Adipose tissue (tissue), 3 donors: ENCODE results near the gene BCAS1. TPM values are rescaled to one million over a fixed set of nuclear protein-coding genes. Genes with fewer than 3 reads are reported as not detected.

ENCODE experiments used
- H3K27ac ChIP-seq: one replicate; pipeline ENCODE4 v1.5.1; 2013; ENCODE audit warnings: low read depth, low read length
- WGBS, 3 donors: extraction: QIAGEN DNeasy Blood & Tissue Kit; methylation state at CpG; one replicate each; pipeline ENCODE4 v1.1.7; 2013; 5-methylcytosine and 5-hydroxymethylcytosine counted together
- polyA plus RNA-seq, 3 donors: library from polyadenylated mRNA; stranded (reverse); fragments of 200-250 nt; gene quantifications; one replicate each; pipeline ENCODE4 v1.2.3, GENCODE V29; 2013
- donor health status: healthy with polysubstance abuse.
- donor health status: Bipolar disorder and iron deficiency.
- donor health status: healthy.

The BCAS1 gene
- polyA plus RNA-seq, 3 donors, result 0.24 to 4.8 (median 1.9) TPM

GRCh38 chr20:54061101-54061881 is 9.1 kb downstream of the BCAS1 start:
- H3K27ac ChIP-seq, result no peak overlapping the region
- WGBS, 3 donors, result 61 to 70% (median 62%) methylated on average over 8 of the region's 8 CpGs

GRCh38 chr20:54059691-54060364 is 10.6 kb downstream of the BCAS1 start:
- 87 to 91% (median 88%) methylated on average over 6 of the region's 6 CpGs for WGBS, 3 donors
- H3K27ac ChIP-seq, result no peak overlapping the region

DNA sequence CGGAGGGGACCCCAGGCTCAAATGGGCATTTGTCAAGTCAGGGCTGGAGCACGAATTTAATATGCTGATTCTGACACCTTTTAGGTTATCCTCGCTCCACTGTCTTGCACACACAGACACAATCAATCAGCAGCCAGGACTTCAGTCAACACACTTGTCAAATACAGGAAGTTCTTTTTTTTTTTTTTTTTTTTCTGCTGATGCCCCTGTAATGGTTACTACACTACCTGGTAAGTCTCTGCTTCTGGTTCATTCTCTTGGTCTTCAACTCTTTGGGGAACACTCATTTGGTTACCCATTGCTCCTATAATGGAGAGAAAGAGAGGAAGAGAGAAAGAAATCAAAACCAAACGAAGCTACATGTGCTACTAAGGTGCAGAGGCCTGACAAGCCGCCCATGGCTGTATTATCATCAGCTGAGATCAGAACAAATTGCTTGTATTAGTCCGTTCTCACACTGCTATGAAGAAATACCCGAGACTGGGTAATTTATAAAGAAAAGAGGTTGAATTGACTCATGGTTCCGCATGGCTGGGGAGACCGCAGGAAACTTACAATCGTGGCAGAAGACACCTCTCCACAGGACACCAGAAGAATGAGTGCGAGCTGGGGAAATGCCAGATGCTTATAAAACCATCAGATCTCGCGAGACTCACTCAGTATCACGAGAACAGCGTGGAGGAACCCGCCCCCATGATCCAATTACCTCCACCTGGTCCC is 11.8 kb downstream of the BCAS1 start:
- WGBS, 3 donors, result 79 to 84% (median 84%) methylated on average over 16 of the region's 16 CpGs

DNA sequence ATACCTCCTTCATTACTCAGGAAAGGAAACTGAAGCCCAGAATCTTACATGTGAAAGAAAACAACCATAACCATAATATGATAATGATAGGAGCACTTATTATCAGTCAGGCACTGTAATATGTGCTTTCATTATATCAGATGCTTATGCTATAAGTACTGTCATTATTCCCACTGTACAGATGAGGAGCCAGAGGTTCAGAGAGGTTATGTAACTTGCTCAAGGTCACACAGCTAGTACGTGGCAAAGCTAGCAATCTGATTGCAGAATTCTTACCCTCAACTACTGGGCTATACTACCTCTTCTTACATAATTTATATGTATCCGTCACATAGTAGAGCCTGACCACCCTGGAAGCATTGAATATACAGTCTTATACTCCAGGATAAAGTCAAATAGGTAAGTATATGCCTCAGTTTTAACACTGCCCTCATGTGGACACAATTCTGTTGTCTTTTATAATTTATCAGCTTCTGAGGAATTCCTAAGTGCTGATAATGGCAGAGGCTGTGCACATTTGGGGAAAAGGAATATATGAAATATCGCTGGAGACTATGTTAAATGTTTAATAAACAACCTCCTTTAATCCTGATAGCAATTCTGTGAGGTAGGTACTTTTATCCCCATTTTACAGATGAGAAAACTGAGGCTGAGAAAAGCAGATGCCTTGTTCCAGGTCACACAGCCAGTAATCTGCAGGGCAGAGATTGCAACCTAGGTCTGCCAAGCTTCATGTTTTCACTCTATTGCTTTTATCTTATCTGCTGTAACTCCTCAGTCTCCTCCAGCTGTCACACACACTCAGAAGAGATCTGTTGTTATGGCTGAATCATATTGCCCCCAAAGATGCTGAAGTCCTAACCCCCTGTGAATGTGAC is 13.4 kb downstream of the BCAS1 start:
- 75 to 93% (median 89%) methylated on average over 3 of the region's 3 CpGs for WGBS, 3 donors
- H3K27ac ChIP-seq, result no peak overlapping the region

More for the DNA sequence above, 11.8 kb downstream of the BCAS1 start:
- no peak overlapping the region for H3K27ac ChIP-seq

GRCh38 chr20:54054516-54054915 is 15.9 kb downstream of the BCAS1 start:
- 38 to 90% (median 85%) methylated on average over 5 of the region's 5 CpGs for WGBS, 3 donors
- no peak overlapping the region for H3K27ac ChIP-seq

GRCh38 chr20:54051068-54051467 is 19.3 kb downstream of the BCAS1 start:
- no peak overlapping the region for H3K27ac ChIP-seq
- WGBS, 3 donors, result 56 to 89% (median 82%) methylated on average over 2 of the region's 2 CpGs

DNA sequence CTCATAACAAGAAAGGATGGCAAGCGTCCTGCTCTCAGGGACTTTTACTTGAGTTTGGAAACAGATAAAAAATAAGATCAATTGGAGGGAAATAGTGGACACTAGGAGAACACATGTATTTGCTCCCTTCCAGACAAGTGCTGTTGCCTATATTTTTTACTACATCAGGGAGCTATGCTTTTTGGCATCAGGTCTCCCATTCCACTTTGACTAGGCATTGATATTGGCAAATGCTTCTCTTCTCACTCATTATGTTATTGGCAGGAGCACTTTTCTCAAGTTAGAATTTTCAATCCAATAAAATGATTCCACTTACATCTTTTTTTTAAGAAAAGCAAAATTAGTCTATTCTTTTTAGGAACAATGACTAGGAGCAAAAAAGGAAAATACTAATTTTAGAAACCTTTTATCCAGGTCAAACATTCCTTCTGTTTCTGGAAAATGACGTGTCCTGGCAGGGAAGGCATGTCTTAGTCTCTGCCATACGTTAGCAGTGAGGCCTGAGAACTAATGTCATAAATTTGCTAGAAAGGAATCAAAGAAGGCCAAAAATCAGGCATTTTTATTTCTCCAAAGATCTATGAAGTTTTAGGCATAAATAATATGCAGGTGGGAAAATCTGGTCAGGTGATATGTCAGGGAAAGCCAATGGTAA is 21.4 kb downstream of the BCAS1 start:
- no peak overlapping the region for H3K27ac ChIP-seq
- 78 to 83% (median 82%) methylated on average over 3 of the region's 3 CpGs for WGBS, 3 donors

GRCh38 chr20:54048481-54048880 is 21.9 kb downstream of the BCAS1 start:
- no peak overlapping the region for H3K27ac ChIP-seq

GRCh38 chr20:54047720-54048119 is 22.7 kb downstream of the BCAS1 start:
- 93 to 94% (median 94%) methylated on average over 1 of the region's 1 CpG for WGBS, 3 donors
- H3K27ac ChIP-seq, result no peak overlapping the region

More at GRCh38 chr20:54048481-54048880, 21.9 kb downstream of the BCAS1 start:
- 47 to 88% (median 77%) methylated on average over 2 of the region's 2 CpGs for WGBS, 3 donors

DNA sequence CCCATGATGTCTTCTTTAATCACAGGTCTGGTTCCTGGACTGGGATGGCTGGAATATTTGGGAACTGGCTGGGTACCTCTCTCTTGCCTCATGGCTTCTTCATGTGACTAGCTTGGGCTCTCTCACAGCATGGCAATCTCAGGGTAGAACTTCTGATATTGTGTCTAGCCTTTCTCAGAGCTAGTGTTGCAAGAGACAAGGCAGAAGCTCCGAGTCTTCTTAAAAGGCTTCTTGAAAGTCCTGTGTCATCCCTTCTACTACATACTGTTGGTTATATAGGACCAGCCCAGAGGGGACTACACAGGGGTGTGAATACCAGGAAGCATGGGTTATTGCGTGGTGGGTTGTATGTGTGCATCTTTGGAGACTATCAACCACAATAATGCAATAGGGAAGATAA is 23.3 kb downstream of the BCAS1 start:
- H3K27ac ChIP-seq, result no peak overlapping the region
- WGBS, 3 donors, result 83 to 91% (median 91%) methylated on average over 2 of the region's 2 CpGs

- H3K27ac ChIP-seq, result no peak overlapping the region
Measured at GRCh38 chr20:54044156-54044555, 26.2 kb downstream of the BCAS1 start.

GRCh38 chr20:54043076-54043967 is 27.1 kb downstream of the BCAS1 start:
- H3K27ac ChIP-seq, result no peak overlapping the region
- 57 to 72% (median 62%) methylated on average over 9 of the region's 9 CpGs for WGBS, 3 donors

DNA sequence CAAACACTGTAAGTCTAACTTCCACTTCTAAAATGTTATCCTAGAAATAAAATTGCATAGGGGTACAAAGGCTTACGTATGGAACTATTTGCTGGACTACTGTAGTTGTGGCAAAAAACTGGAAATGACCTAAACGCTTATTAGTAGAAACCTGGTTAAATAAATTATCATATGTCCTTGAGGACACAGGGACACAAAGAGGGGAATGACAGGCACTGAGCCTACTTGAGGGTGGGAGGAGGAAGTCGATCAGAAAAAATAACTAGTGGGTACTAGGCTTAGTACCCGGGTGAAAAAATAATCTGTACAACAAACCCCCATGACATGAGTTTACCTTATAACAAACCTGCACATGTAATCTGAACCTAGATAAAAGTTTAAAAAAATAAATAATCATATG is 28.4 kb downstream of the BCAS1 start:
- H3K27ac ChIP-seq, result no peak overlapping the region
- 50 to 86% (median 86%) methylated on average over 4 of the region's 4 CpGs for WGBS, 3 donors

DNA sequence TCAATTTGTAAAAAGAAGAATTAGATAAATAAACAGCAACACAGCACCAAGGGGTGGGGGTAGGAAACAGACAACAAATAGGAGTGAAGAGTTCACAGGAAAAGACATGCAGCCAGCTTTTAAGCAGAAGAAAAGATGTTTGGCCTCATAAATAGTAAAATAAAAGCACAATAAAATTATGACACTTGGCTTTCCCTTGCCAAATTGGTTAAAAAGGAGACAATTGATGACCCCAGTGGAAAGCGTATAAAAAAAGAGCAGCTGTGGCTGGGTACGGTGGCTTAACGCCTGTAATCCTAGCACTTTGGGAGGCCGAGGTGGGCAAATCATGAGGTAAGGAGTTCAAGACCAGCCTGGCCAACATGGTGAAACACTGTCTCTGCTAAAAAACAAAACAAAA is 29.1 kb downstream of the BCAS1 start:
- WGBS, 3 donors, result 81 to 91% (median 84%) methylated on average over 4 of the region's 4 CpGs

GRCh38 chr20:54040531-54040930 is 29.9 kb downstream of the BCAS1 start:
- whole genome bisulfite sequencing, 3 donors, result 38 to 56% methylated on average over 3 of the region's 3 CpGs; no CpG with 5 or more reads in 1 of the 3 donors
- no peak overlapping the region for H3K27ac ChIP-seq

More for the DNA sequence above, 29.1 kb downstream of the BCAS1 start:
- no peak overlapping the region for H3K27ac ChIP-seq

GRCh38 chr20:54038961-54039360 is 31.4 kb downstream of the BCAS1 start:
- no peak overlapping the region for H3K27ac ChIP-seq
- WGBS, 3 donors, result 79 to 82% methylated on average over 5 of the region's 5 CpGs; no CpG with 5 or more reads in 1 of the 3 donors

DNA sequence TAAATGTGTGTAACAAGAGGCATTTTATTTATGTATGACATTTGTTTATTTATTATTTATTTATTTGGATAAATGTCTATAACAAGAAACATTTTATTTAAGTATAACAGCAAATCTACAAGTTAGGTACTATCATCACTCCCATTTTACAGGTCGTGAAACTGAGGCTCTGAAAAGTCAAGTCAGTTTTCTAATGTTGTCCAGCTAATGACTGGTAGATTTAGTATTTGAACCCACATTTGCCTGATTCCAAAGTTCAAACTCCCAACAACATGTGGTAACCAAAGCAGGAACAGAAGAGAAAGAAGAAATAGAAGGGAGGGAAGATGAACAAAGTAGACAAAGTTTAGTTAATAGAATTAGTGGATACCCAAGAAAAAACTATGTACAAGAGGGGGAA is 32.9 kb downstream of the BCAS1 start:
- H3K27ac ChIP-seq, result no peak overlapping the region
- WGBS, 3 donors, result 0 to 95% methylated on average over 1 of the region's 1 CpG; no CpG with 5 or more reads in 1 of the 3 donors
